HepG2 (cell line): ENCODE measurements around the gene FLAD1. TPM values are rescaled to one million over a fixed set of nuclear protein-coding genes. Genes with fewer than 3 reads are reported as not detected.

Experiments
- DBP ChIP-seq: sonication (generic); formaldehyde crosslinking; IDR thresholded peaks from 2 replicates; pipeline ENCODE4 v1.4.0; 2020; ENCODE audit warnings: missing genetic modification reagents; ENCODE audit errors: not compliant biosample characterization
- IKZF5 ChIP-seq: IDR thresholded peaks from 2 replicates; pipeline ENCODE4 v1.6.1; 2018; ENCODE audit warnings: missing genetic modification reagents, mild to moderate bottlenecking, missing compliant biosample characterization
- ISX ChIP-seq: sonication (generic); formaldehyde crosslinking; conservative IDR thresholded peaks from 2 replicates; pipeline ENCODE4 v1.5.0; 2020; ENCODE audit warnings: missing genetic modification reagents
- KLF6 ChIP-seq: IDR thresholded peaks from 2 replicates; pipeline ENCODE4 v1.8.0; 2016; ENCODE audit warnings: missing biosample characterization, missing genetic modification reagents
- MEIS2 ChIP-seq: sonication (generic); formaldehyde crosslinking; IDR thresholded peaks from 2 replicates; pipeline ENCODE4 v1.9.0; 2021; ENCODE audit warnings: mild to moderate bottlenecking, missing genetic modification reagents
- MTF1 ChIP-seq: sonication (generic); formaldehyde crosslinking; IDR thresholded peaks from 2 replicates; pipeline ENCODE4 v1.5.0; 2020; ENCODE audit warnings: missing genetic modification reagents
- NAIF1 ChIP-seq: sonication (generic); formaldehyde crosslinking; IDR thresholded peaks from 2 replicates; pipeline ENCODE4 v1.5.0; 2020; ENCODE audit warnings: mild to moderate bottlenecking, missing genetic modification reagents, borderline replicate concordance
- NCOA2 ChIP-seq: sonication (generic); formaldehyde crosslinking; IDR thresholded peaks from 2 replicates; pipeline ENCODE4 v1.8.0; 2022; ENCODE audit warnings: inconsistent platforms
- PHB2 ChIP-seq: fragments of 450-650 bp; IDR thresholded peaks from 2 replicates; pipeline ENCODE4 v1.6.1; 2018; ENCODE audit not compliant: partially characterized antibody
- POLR2G ChIP-seq: fragments of 200-400 bp; formaldehyde crosslinking; IDR thresholded peaks from 2 replicates; pipeline ENCODE4 v1.6.1; 2018; ENCODE audit warnings: mild to moderate bottlenecking, low read depth, low read length, moderate library complexity
- RAD21 ChIP-seq: fragments of 450-650 bp; formaldehyde crosslinking; IDR thresholded peaks from 2 replicates; pipeline ENCODE4 v1.5.0; 2020; ENCODE audit warnings: mild to moderate bottlenecking
- RAD51 ChIP-seq: fragments of 450-650 bp; IDR thresholded peaks from 2 replicates; pipeline ENCODE4 v1.6.1; 2016; ENCODE audit warnings: borderline replicate concordance
- SP5 ChIP-seq: IDR thresholded peaks from 2 replicates; pipeline ENCODE4 v1.6.1; 2016; ENCODE audit warnings: low read depth, borderline replicate concordance
- ZNF274 ChIP-seq: sonication (generic); formaldehyde crosslinking; IDR thresholded peaks from 2 replicates; pipeline ENCODE4 v1.5.1; 2020; ENCODE audit warnings: mild to moderate bottlenecking, missing genetic modification reagents
- ZNF337 ChIP-seq: sonication (generic); formaldehyde crosslinking; IDR thresholded peaks from 2 replicates; pipeline ENCODE4 v1.5.1; 2020; ENCODE audit warnings: missing genetic modification reagents, low read depth, mild to moderate bottlenecking, borderline replicate concordance
- ZNF580 ChIP-seq: IDR thresholded peaks from 2 replicates; pipeline ENCODE4 v1.6.1; 2016; ENCODE audit warnings: low read depth, borderline replicate concordance
- ZNF7 ChIP-seq: IDR thresholded peaks from 2 replicates; pipeline ENCODE4 v1.6.1; 2016; ENCODE audit warnings: missing biosample characterization, missing genetic modification reagents
- ZNF781 ChIP-seq: sonication (generic); formaldehyde crosslinking; IDR thresholded peaks from 2 replicates; pipeline ENCODE4 v1.5.1; 2020; ENCODE audit warnings: borderline replicate concordance, mild to moderate bottlenecking, missing genetic modification reagents; ENCODE audit errors: not compliant biosample characterization
- ZNF782 ChIP-seq: sonication (generic); formaldehyde crosslinking; IDR thresholded peaks from 2 replicates; pipeline ENCODE4 v1.4.0; 2020; ENCODE audit warnings: missing genetic modification reagents, mild to moderate bottlenecking, borderline replicate concordance
- ZSCAN21 ChIP-seq: sonication (generic); formaldehyde crosslinking; IDR thresholded peaks from 2 replicates; pipeline ENCODE4 v1.8.0; 2022; ENCODE audit warnings: mild to moderate bottlenecking, missing genetic modification reagents, moderate library complexity, borderline replicate concordance
- ZSCAN22 ChIP-seq: sonication (generic); formaldehyde crosslinking; IDR thresholded peaks from 2 replicates; pipeline ENCODE4 v1.4.0; 2020; ENCODE audit warnings: mild to moderate bottlenecking, missing genetic modification reagents
- polyA plus RNA-seq, 8 experiments: library from polyadenylated mRNA; depleted of rRNA in 3 of 8; stranded (reverse) in 7 of 8; unstranded in 1 of 8; fragments of >200 nt; fragmentation: Illumina TruSeq in 4 of 8; extraction: Trizol in 4 of 8; gene quantifications; 2 replicates each; pipeline versions ENCODE4 v1.2.1 to v1.2.3, GENCODE V29; 2011 to 2016; ENCODE audit warnings: low read depth in 4 of 8, missing spikeins in 1 of 8, mixed read lengths in 1 of 8; ENCODE audit not compliant: insufficient read depth in 1 of 8
- total RNA-seq, 5 experiments: library from RNA; depleted of rRNA; stranded (reverse); fragments of >200 nt; fragmentation: Illumina TruSeq; extraction: Trizol; gene quantifications; 2 replicates each; pipeline ENCODE4 v1.2.3, GENCODE V29; 2016; ENCODE audit warnings: low read depth in 1 of 5
- TF ChIP-seq, protein P1 (sequence below): sonication (generic); formaldehyde crosslinking; IDR thresholded peaks from 2 replicates; pipeline ENCODE4 v1.4.0; 2020; ENCODE audit warnings: missing genetic modification reagents, borderline replicate concordance
- TF ChIP-seq, protein P2 (sequence below): sonication (generic); formaldehyde crosslinking; IDR thresholded peaks from 2 replicates; pipeline ENCODE4 v1.4.0; 2020; ENCODE audit warnings: missing genetic modification reagents

FLAD1 gene
- total and polyA plus RNA-seq, 2 of the 13 experiments (the other 11 are each of a cell fraction or from before 2014, with no cell fraction given), result 25.9 to 32.8 TPM

GRCh38 chr1:154936555-154937084 is 46.5 kb upstream of the FLAD1 start, which contains the start of gene PMVK (continued):
- TF ChIP-seq KLF6 (CRISPR knock-in tag), result peak; percentile 96
- TF ChIP-seq ZNF274 (CRISPR knock-in tag), result peak; percentile 99
- TF ChIP-seq RAD51, result peak; percentile 96; the same call in 1 of the 2 replicates
- peak; percentile 83 for TF ChIP-seq POLR2G
- TF ChIP-seq, protein P1, sequence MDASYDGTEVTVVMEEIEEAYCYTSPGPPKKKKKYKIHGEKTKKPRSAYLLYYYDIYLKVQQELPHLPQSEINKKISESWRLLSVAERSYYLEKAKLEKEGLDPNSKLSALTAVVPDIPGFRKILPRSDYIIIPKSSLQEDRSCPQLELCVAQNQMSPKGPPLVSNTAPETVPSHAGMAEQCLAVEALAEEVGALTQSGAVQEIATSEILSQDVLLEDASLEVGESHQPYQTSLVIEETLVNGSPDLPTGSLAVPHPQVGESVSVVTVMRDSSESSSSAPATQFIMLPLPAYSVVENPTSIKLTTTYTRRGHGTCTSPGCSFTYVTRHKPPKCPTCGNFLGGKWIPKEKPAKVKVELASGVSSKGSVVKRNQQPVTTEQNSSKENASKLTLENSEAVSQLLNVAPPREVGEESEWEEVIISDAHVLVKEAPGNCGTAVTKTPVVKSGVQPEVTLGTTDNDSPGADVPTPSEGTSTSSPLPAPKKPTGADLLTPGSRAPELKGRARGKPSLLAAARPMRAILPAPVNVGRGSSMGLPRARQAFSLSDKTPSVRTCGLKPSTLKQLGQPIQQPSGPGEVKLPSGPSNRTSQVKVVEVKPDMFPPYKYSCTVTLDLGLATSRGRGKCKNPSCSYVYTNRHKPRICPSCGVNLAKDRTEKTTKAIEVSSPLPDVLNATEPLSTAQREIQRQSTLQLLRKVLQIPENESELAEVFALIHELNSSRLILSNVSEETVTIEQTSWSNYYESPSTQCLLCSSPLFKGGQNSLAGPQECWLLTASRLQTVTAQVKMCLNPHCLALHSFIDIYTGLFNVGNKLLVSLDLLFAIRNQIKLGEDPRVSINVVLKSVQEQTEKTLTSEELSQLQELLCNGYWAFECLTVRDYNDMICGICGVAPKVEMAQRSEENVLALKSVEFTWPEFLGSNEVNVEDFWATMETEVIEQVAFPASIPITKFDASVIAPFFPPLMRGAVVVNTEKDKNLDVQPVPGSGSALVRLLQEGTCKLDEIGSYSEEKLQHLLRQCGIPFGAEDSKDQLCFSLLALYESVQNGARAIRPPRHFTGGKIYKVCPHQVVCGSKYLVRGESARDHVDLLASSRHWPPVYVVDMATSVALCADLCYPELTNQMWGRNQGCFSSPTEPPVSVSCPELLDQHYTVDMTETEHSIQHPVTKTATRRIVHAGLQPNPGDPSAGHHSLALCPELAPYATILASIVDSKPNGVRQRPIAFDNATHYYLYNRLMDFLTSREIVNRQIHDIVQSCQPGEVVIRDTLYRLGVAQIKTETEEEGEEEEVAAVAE (CRISPR knock-in tag), result peak; percentile 85
- peak; percentile 97 for TF ChIP-seq NAIF1 (CRISPR knock-in tag)
- peak; percentile 65 for TF ChIP-seq DBP (CRISPR knock-in tag)
- TF ChIP-seq ZNF782, result peak; percentile 100
- peak; percentile 99 for TF ChIP-seq ZSCAN21
- TF ChIP-seq ZNF7 (CRISPR knock-in tag), result 0 out of 2 replicates have a peak, but pooled peaks have one; percentile 27
- TF ChIP-seq MTF1 (CRISPR knock-in tag), result peak; percentile 81
- TF ChIP-seq MEIS2, result peak; percentile 95
- TF ChIP-seq SP5, result peak; percentile 59
- TF ChIP-seq ZNF781 (CRISPR knock-in tag), result peak; percentile 94
- peak; percentile 99 for TF ChIP-seq ZNF580 (CRISPR knock-in tag)
- TF ChIP-seq NCOA2, result peak; percentile 87
- TF ChIP-seq ZSCAN22 (CRISPR knock-in tag), result peak; percentile 90
- TF ChIP-seq IKZF5 (CRISPR knock-in tag), result peak; percentile 94
- TF ChIP-seq ISX, result 0 out of 2 replicates have a peak, but pooled peaks have one; percentile 52
- peak; percentile 68 for TF ChIP-seq RAD21
- no peak for TF ChIP-seq PHB2
- TF ChIP-seq, protein P2, sequence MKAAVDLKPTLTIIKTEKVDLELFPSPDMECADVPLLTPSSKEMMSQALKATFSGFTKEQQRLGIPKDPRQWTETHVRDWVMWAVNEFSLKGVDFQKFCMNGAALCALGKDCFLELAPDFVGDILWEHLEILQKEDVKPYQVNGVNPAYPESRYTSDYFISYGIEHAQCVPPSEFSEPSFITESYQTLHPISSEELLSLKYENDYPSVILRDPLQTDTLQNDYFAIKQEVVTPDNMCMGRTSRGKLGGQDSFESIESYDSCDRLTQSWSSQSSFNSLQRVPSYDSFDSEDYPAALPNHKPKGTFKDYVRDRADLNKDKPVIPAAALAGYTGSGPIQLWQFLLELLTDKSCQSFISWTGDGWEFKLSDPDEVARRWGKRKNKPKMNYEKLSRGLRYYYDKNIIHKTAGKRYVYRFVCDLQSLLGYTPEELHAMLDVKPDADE (CRISPR knock-in tag), result peak; percentile 68; the same call in 1 of the 2 replicates
- TF ChIP-seq ZNF337 (CRISPR knock-in tag), result peak; percentile 96; the same call in 1 of the 2 replicates
